Upper lobe of left lung (tissue), 6 donors: ENCODE results near the gene FXYD4. TPM values are rescaled to one million over a fixed set of nuclear protein-coding genes. Genes with fewer than 3 reads are reported as not detected.

ENCODE experiments used
- ATAC-seq, 2 donors: fragments of 200-7000 bp; cut with Tn5 transposase; one replicate each; pipeline ENCODE4 v1.9.1; 2022; ENCODE audit warnings: mild to moderate bottlenecking in 2 of 2, moderate library complexity in 2 of 2; ENCODE audit not compliant: low FRiP score in 2 of 2
- DNase-seq, 2 donors: peaks; one replicate each; pipeline ENCODE4 v3.0.0-alpha.2; 2019 to 2020
- H3K27ac ChIP-seq, 4 donors: fragments of 200-600 bp; sonication (generic); one replicate each; pipeline ENCODE4 v1.5.1; 2016 to 2019
- H3K27me3 ChIP-seq, 4 donors: fragments of 200-600 bp; sonication (generic); one replicate each; pipeline ENCODE4 v1.5.1; 2017 to 2019
- H3K36me3 ChIP-seq, 4 donors: fragments of 200-600 bp; sonication (generic); one replicate each; pipeline ENCODE4 v1.5.1; 2016 to 2019
- H3K4me1 ChIP-seq, 4 donors: fragments of 200-600 bp; sonication (generic); one replicate each; pipeline ENCODE4 v1.5.1; 2018 to 2019
- H3K4me3 ChIP-seq, 4 donors: fragments of 200-600 bp; sonication (generic); one replicate each; pipeline ENCODE4 v1.5.1; 2017 to 2019; ENCODE audit warnings: mild to moderate bottlenecking in 2 of 4, moderate library complexity in 1 of 4
- H3K9me3 ChIP-seq, 4 donors: fragments of 200-600 bp; sonication (generic); one replicate each; pipeline ENCODE4 v1.5.1; 2018 to 2019
- EP300 ChIP-seq, 4 donors: sonication (generic); formaldehyde crosslinking; IDR thresholded peaks; one replicate each; pipeline ENCODE4 v1.5.1; 2017; ENCODE audit warnings: antibody characterized with exemption in 4 of 4, control low read depth in 2 of 4
- POLR2A ChIP-seq, 4 donors: fragments of 450-650 bp; IDR thresholded peaks; one replicate each; pipeline ENCODE4 v1.5.1; 2016 to 2017; ENCODE audit warnings: antibody characterized with exemption in 4 of 4, mild to moderate bottlenecking in 2 of 4
- POLR2AphosphoS5 ChIP-seq, 2 donors: sonication (generic); formaldehyde crosslinking; IDR thresholded peaks; one replicate each; pipeline ENCODE4 v1.5.1; 2017; ENCODE audit warnings: antibody characterized with exemption in 2 of 2
- WGBS, 2 donors: methylation state at CpG; one replicate each; pipeline ENCODE4 v1.1.5; 2017 to 2018; 5-methylcytosine and 5-hydroxymethylcytosine counted together
- total RNA-seq, 6 donors: library from RNA; depleted of rRNA in 4 of 6; stranded (reverse); fragments of >200 nt in 4 of 6; gene quantifications; one replicate each; pipeline versions ENCODE4 v1.1.0 to v1.2.1, GENCODE V29; 2016 to 2021
- TF ChIP-seq, protein P1 (sequence below), 6 experiments: fragments of 450-650 bp in 4 of 6; fragments of 200-600 bp in 2 of 6; sonication (generic) in 2 of 6; IDR thresholded peaks; one replicate each; pipeline ENCODE4 v1.5.1; 2016 to 2019; ENCODE audit warnings: antibody characterized with exemption in 6 of 6
- donor health status: DM: no; HTN: no; CAD: no; lungs with moderate emphysema.
- donor health status: DM: no; HTN: yes; CAD: no; lungs with severe emphysema.

Gene FXYD4
- total RNA-seq, 6 donors from 2014 or later, result 2.5 to 4.0 (median 2.7) TPM; not detected in 3

DNA sequence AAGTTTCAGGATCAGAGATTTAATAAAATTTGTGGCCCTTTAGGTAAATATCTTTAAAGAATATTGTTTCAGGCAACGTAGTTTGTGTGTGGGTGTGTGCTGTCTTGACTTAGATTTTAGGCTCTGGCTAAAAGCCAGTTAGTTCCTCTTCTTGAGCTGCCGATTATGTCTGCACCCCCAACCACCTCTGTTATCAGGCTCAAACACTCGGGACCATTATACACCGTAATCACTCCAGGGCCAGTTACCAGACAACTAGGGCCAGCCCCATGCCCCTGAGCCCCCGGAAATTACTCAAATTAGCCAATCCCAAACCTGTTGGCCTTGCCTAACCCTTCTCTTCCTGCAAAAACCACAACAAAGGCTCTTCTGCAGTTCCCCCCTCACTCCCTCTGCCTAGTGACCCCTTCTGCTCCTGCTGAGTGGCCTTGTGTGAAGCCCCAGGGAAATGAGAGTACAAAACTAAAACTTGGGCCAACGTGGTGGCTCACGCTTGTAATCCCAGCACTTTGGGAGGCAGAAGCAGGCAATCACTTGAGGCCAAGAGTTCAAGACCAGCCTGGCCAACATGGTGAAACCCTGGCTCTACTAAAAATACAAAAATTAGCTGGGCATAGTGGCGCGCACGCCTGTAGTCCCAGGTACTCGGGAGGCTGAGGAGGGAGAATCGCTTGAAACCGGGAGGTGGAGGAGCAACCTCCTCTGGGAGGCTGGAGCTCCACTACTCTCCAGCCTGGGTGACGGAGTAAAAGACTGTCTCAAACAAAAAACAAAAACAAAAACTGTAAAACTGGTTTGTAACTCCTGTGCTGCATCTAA is 46.7 kb downstream of the FXYD4 start:
- no peak for TF ChIP-seq EP300 (IDR thresholded peaks at IDR 0.05)
- no peak for TF ChIP-seq POLR2AphosphoS5 (IDR thresholded peaks at IDR 0.05)
- TF ChIP-seq, protein P1, sequence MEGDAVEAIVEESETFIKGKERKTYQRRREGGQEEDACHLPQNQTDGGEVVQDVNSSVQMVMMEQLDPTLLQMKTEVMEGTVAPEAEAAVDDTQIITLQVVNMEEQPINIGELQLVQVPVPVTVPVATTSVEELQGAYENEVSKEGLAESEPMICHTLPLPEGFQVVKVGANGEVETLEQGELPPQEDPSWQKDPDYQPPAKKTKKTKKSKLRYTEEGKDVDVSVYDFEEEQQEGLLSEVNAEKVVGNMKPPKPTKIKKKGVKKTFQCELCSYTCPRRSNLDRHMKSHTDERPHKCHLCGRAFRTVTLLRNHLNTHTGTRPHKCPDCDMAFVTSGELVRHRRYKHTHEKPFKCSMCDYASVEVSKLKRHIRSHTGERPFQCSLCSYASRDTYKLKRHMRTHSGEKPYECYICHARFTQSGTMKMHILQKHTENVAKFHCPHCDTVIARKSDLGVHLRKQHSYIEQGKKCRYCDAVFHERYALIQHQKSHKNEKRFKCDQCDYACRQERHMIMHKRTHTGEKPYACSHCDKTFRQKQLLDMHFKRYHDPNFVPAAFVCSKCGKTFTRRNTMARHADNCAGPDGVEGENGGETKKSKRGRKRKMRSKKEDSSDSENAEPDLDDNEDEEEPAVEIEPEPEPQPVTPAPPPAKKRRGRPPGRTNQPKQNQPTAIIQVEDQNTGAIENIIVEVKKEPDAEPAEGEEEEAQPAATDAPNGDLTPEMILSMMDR (IDR thresholded peaks at IDR 0.05), result no peak
- TF ChIP-seq POLR2A (IDR thresholded peaks at IDR 0.05), result no peak
- peak in 1 of 2 donors; percentile 34 for DNase-seq
- H3K36me3 ChIP-seq, result no peaks in the 10 kb centered on the region
- 67 to 70% methylated on average over 14 of the region's 14 CpGs for WGBS, 2 donors
- peaks cover 13 to 16% (median 14%) of the 10 kb centered on the region in 4 donors for H3K4me1 ChIP-seq
- no peaks in the 10 kb centered on the region for H3K27me3 ChIP-seq
- peak overlapping the region; percentile 38 to 71 (median 62) for H3K27ac ChIP-seq
- H3K4me3 ChIP-seq, result no peak overlapping the region
- ATAC-seq, result no peak
- H3K9me3 ChIP-seq, result no peaks in the 10 kb centered on the region

DNA sequence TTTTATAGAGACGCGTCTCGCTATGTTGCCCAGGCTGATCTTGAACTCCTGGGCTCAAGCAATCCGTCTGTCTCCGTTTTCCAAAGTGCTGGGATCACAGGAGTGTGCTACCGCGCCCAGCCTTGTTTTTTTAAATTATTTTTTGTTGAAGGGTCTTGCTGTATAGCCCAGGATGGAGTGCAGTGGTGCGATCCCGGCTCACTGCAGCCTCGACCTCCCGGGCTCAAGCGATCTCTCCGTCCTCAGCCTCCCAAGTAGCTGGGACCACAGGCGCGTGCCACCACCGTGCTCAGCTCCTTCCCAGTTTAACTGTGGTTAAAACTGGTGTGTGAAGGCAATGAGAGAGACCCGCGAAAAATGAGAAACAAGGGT is 48.5 kb downstream of the FXYD4 start:
- ATAC-seq (no peak), DNase-seq (no peak)
- H3K4me3 ChIP-seq, result peak overlapping the region in 3 of 4 donors; percentile 55 to 71 (median 60)
- H3K4me1 ChIP-seq, result peaks cover 13 to 16% (median 14%) of the 10 kb centered on the region in 4 donors
- 63 to 66% methylated on average over 18 of the region's 18 CpGs for WGBS, 2 donors
- no peaks in the 10 kb centered on the region for H3K27me3 ChIP-seq
- H3K9me3 ChIP-seq, result no peaks in the 10 kb centered on the region
- H3K27ac ChIP-seq, result peak overlapping the region; percentile 93 to 99 (median 97)
- TF ChIP-seq, protein P1 (IDR thresholded peaks at IDR 0.05), result no peak
- TF ChIP-seq EP300 (IDR thresholded peaks at IDR 0.05), result no peak
- no peak for TF ChIP-seq POLR2AphosphoS5 (IDR thresholded peaks at IDR 0.05)
- no peak for TF ChIP-seq POLR2A (IDR thresholded peaks at IDR 0.05)
- no peaks in the 10 kb centered on the region for H3K36me3 ChIP-seq

DNA sequence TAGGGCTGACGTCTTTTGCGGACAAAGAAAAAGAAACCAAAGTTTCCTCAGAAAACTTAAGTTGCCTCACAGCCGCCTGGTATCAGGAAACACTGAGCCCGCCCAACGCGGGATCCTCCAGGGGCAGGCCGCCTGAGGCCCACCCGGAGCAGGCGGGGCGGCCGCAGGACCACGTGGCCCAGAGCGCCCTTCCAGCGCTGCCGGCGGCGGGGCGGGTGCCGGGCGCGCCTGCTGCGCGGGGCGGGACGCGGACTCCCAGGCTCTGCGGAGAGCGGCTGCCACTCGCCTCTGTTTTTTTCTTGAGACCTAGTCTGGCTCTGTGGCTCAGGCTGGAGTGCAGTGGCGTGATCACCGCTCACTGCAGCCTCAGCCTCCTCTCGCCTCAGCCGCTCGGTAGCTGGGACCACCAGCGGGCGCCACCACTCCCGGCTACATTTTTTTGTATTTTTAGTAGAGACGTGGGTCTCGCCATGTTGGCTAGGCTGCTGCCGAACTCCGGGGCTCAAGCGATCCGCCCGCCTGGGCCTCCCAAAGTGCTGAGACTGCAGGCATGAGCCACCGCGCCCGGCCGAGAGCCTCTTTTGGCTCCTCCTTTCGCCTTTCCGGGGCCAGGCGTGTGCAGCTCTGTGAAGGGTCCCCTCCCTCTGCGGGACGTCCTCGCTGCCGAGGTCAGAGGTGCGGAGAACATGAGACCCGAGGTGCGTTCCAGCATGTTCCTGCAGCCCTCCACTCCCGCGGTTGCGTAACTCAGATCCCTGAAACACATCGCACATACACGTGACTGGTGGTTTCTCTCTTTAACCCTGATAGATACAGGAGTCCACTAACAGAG is 49.1 kb downstream of the FXYD4 start:
- H3K4me1 ChIP-seq, result peaks cover 13 to 16% (median 14%) of the 10 kb centered on the region in 4 donors
- TF ChIP-seq, protein P1 (IDR thresholded peaks at IDR 0.05), result peak in 3 of 6 experiments; percentile 8 to 24 (median 10)
- TF ChIP-seq EP300 (IDR thresholded peaks at IDR 0.05) (peak in 2 of 4 donors; percentile 32 to 90), POLR2A (IDR thresholded peaks at IDR 0.05) (peak; percentile 54 to 87 (median 70)), POLR2AphosphoS5 (IDR thresholded peaks at IDR 0.05) (peak; percentile 75 to 85)
- no peaks in the 10 kb centered on the region for H3K9me3 ChIP-seq
- ATAC-seq, result peak; percentile 96 to 98
- DNase-seq, result peak; percentile 94 to 97
- no peaks in the 10 kb centered on the region for H3K36me3 ChIP-seq
- 0% methylated on average over 20 to 52 of the region's 63 CpGs for WGBS, 2 donors
- no peaks in the 10 kb centered on the region for H3K27me3 ChIP-seq
- H3K4me3 ChIP-seq, result peak overlapping the region; percentile 55 to 71 (median 58)
- H3K27ac ChIP-seq, result peak overlapping the region; percentile 93 to 99 (median 97)

DNA sequence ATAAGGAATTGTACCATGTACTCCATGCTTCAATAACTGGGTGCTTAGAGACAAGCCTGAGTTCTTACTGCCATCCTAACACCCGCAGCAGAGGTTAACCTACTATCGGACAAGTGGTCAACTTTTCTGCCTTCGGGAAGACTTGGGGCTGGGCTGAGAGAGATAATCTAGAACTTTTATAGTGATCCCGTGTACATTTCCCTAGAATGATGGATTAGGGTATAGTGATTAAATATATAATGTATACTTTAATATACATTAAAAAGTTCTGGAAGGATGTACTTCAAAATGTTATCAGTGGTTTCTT is 49.7 kb downstream of the FXYD4 start:
- Histone ChIP-seq H3K4me3 (peak overlapping the region in 3 of 4 donors; percentile 55 to 71 (median 60)), H3K27ac (peak overlapping the region; percentile 93 to 99 (median 97)), H3K4me1 (peaks cover 13 to 16% (median 14%) of the 10 kb centered on the region in 4 donors), H3K36me3 (no peaks in the 10 kb centered on the region), H3K9me3 (no peaks in the 10 kb centered on the region), H3K27me3 (no peaks in the 10 kb centered on the region)
- 11 to 30% methylated on average over 4 of the region's 4 CpGs for WGBS, 2 donors
- ATAC-seq (no peak), DNase-seq (no peak)
- TF ChIP-seq EP300 (IDR thresholded peaks at IDR 0.05) (no peak), POLR2A (IDR thresholded peaks at IDR 0.05) (no peak), POLR2AphosphoS5 (IDR thresholded peaks at IDR 0.05) (no peak)
- TF ChIP-seq, protein P1 (IDR thresholded peaks at IDR 0.05), result no peak
